Gastrocnemius medialis (tissue), 4 donors: ENCODE measurements around the gene MRPS12. TPM values are rescaled to one million over a fixed set of nuclear protein-coding genes. Genes with fewer than 3 reads are reported as not detected.

Experiments used
- ATAC-seq, 2 donors: fragments of 150-250 bp; one replicate each; pipeline ENCODE4 v1.9.1; 2016
- DNase-seq, 2 donors: peaks; one replicate each; pipeline ENCODE4 v3.0.0-alpha.2; 2019
- H3K27ac ChIP-seq, 4 donors: fragments of 200-600 bp; sonication (generic); 1 replicate in 1 of 4; 2 replicates in 3 of 4; pipeline ENCODE4 v1.5.1; 2016 to 2018; ENCODE audit warnings: mild to moderate bottlenecking in 2 of 4, moderate library complexity in 1 of 4
- H3K27me3 ChIP-seq, 3 donors: fragments of 200-600 bp; sonication (generic) in 2 of 3; 1 replicate in 1 of 3; 2 replicates in 2 of 3; pipeline versions ENCODE4 v1.5.1 to v1.6.0; 2016 to 2019; ENCODE audit warnings: mild to moderate bottlenecking in 1 of 3, moderate library complexity in 1 of 3
- H3K36me3 ChIP-seq, 2 donors: fragments of 200-600 bp; sonication (generic) in 1 of 2; one replicate each; pipeline ENCODE4 v1.5.1; 2017 to 2018
- H3K4me1 ChIP-seq, 2 donors: fragments of 200-600 bp; sonication (generic) in 1 of 2; one replicate each; pipeline ENCODE4 v1.5.1; 2016 to 2017; ENCODE audit warnings: mild to moderate bottlenecking in 2 of 2
- H3K4me3 ChIP-seq, 4 donors: fragments of 200-600 bp; sonication (generic) in 3 of 4; 1 replicate in 1 of 4; 2 replicates in 3 of 4; pipeline ENCODE4 v1.5.1; 2016 to 2019; ENCODE audit warnings: mild to moderate bottlenecking in 2 of 4
- H3K9me3 ChIP-seq, 3 donors: fragments of 200-600 bp; sonication (generic) in 2 of 3; 1 replicate in 1 of 3; 2 replicates in 2 of 3; pipeline ENCODE4 v1.5.1; 2016 to 2019
- CTCF ChIP-seq, 5 experiments: fragments of 450-650 bp in 3 of 5; fragments of 200-600 bp in 2 of 5; sonication (generic) in 2 of 5; IDR thresholded peaks in 4 of 5; conservative IDR thresholded peaks in 1 of 5; 1 replicate in 4 of 5; 2 replicates in 1 of 5; pipeline ENCODE4 v1.5.1; 2016 to 2019; ENCODE audit warnings: antibody characterized with exemption in 5 of 5, mild to moderate bottlenecking in 3 of 5, moderate library complexity in 3 of 5
- POLR2A ChIP-seq, 2 donors: fragments of 450-650 bp; IDR thresholded peaks; one replicate each; pipeline ENCODE4 v1.6.1; 2017; ENCODE audit warnings: antibody characterized with exemption in 2 of 2, mild to moderate bottlenecking in 2 of 2, moderate library complexity in 2 of 2
- in situ Hi-C, 4 donors: fragments of 200-750 bp; cut with MboI; loops; one replicate each; pipeline versions ENCODE4 v1.15.0 to v1.8.0; 2017; ENCODE audit warnings: low sequenced_read_pairs in 4 of 4
- intact Hi-C: fragments of 100-400 bp; cut with DNase I; formaldehyde crosslinking; loops from one replicate; pipeline ENCODE4 v1.15.1; 2023; ENCODE audit warnings: low total_unique reads
- total RNA-seq, 4 donors: library from RNA; depleted of rRNA; stranded (reverse); fragments of >200 nt; gene quantifications; one replicate each; pipeline versions ENCODE4 v1.1.0 to v1.2.3, GENCODE V29; 2016

The MRPS12 gene
- total RNA-seq, 4 donors from 2014 or later, result 20.0 to 49.8 (median 36.1) TPM

- Histone ChIP-seq H3K9me3 (no peaks in the 10 kb centered on the region), H3K4me1 (no peaks in the 10 kb centered on the region), H3K27ac (no peak overlapping the region), H3K27me3 (no peaks in the 10 kb centered on the region), H3K36me3 (peaks cover 0 to 38% of the 10 kb centered on the region in 2 donors), H3K4me3 (no peak overlapping the region)
- in situ Hi-C loops, result loop anchor here in 3 of 4 donors (10.0 to 25.0 kb wide), 2 partner anchors 72 to 170 kb away; partner anchors contain the start of genes CAPN12 (in 2 of the 3) and ECH1 (in 1 of the 3)
- TF ChIP-seq CTCF (IDR thresholded peaks at IDR 0.05 in 4 of 5, conservative IDR thresholded peaks at IDR 0.05 in 1 of 5) (no peak), POLR2A (IDR thresholded peaks at IDR 0.05) (no peak)
- no peak for ATAC-seq
- no peak for DNase-seq
- intact Hi-C loops, result no loop called here
Observed at GRCh38 chr19:38907227-38907626, 23.5 kb upstream of the MRPS12 start.

GRCh38 chr19:38907670-38908069, 23.1 kb upstream of the MRPS12 start:
- no peak overlapping the region for H3K27ac ChIP-seq
- H3K27me3 ChIP-seq, result no peaks in the 10 kb centered on the region
- peaks cover 0 to 38% of the 10 kb centered on the region in 2 donors for H3K36me3 ChIP-seq
- in situ Hi-C loops (loop anchor here in 3 of 4 donors (10.0 to 25.0 kb wide), 2 partner anchors 73 to 170 kb away; partner anchors contain the start of genes CAPN12 (in 2 of the 3) and ECH1 (in 1 of the 3)), intact Hi-C loops (no loop called here)
- DNase-seq (no peak), ATAC-seq (no peak)
- H3K9me3 ChIP-seq, result no peaks in the 10 kb centered on the region
- no peak overlapping the region for H3K4me3 ChIP-seq
- TF ChIP-seq POLR2A (IDR thresholded peaks at IDR 0.05), result no peak
- TF ChIP-seq CTCF (IDR thresholded peaks at IDR 0.05 in 4 of 5, conservative IDR thresholded peaks at IDR 0.05 in 1 of 5), result no peak
- H3K4me1 ChIP-seq, result no peaks in the 10 kb centered on the region

- no peaks in the 10 kb centered on the region for H3K4me1 ChIP-seq
- H3K9me3 ChIP-seq, result no peaks in the 10 kb centered on the region
- H3K4me3 ChIP-seq, result no peak overlapping the region
- ATAC-seq, result no peak
- in situ Hi-C loops (loop anchor here in 3 of 4 donors (10.0 to 25.0 kb wide), 2 partner anchors 74 to 172 kb away; partner anchors contain the start of genes CAPN12 (in 2 of the 3) and ECH1 (in 1 of the 3)), intact Hi-C loops (no loop called here)
- H3K27me3 ChIP-seq, result no peaks in the 10 kb centered on the region
- DNase-seq, result no peak
- TF ChIP-seq CTCF (IDR thresholded peaks at IDR 0.05 in 4 of 5, conservative IDR thresholded peaks at IDR 0.05 in 1 of 5) (no peak), POLR2A (IDR thresholded peaks at IDR 0.05) (no peak)
- no peak overlapping the region for H3K27ac ChIP-seq
- peaks cover 0 to 38% of the 10 kb centered on the region in 2 donors for H3K36me3 ChIP-seq
Observed at GRCh38 chr19:38908911-38909310, 21.8 kb upstream of the MRPS12 start.

GRCh38 chr19:38910488-38910887, 20.3 kb upstream of the MRPS12 start:
- Histone ChIP-seq H3K4me3 (no peak overlapping the region), H3K27ac (no peak overlapping the region), H3K27me3 (no peaks in the 10 kb centered on the region), H3K36me3 (peaks cover 0 to 33% of the 10 kb centered on the region in 2 donors), H3K4me1 (no peaks in the 10 kb centered on the region), H3K9me3 (no peaks in the 10 kb centered on the region)
- TF ChIP-seq POLR2A (IDR thresholded peaks at IDR 0.05), result no peak
- no peak for TF ChIP-seq CTCF (IDR thresholded peaks at IDR 0.05 in 4 of 5, conservative IDR thresholded peaks at IDR 0.05 in 1 of 5)
- DNase-seq (no peak), ATAC-seq (no peak)
- in situ Hi-C loops (loop anchor here in 2 of 4 donors (25.0 kb wide), 1 partner anchor 173 kb away; the partner anchor contains the start of gene CAPN12 (in 2 of the 2)), intact Hi-C loops (no loop called here)
